ENCODE data around the gene RBBP8NL. TPM values are rescaled to one million over a fixed set of nuclear protein-coding genes. Genes with fewer than 3 reads are reported as not detected.

Gene RBBP8NL
- total and polyA plus RNA-seq, 4 donors: under 0.01 to 0.14 TPM; not detected in 2

GRCh38 chr20:62472941-62473585 lies 45.7 kb upstream of the RBBP8NL start:
- 80% methylated on average over 30 of the region's 30 CpGs for WGBS
- TF ChIP-seq ZBTB33 (IDR thresholded peaks at IDR 0.05) (no peak), HNF4G (IDR thresholded peaks at IDR 0.05) (no peak), ATF3 (IDR thresholded peaks at IDR 0.05) (no peak), FOXA2 (IDR thresholded peaks at IDR 0.05) (no peak), JUND (IDR thresholded peaks at IDR 0.05) (no peak), SP1 (IDR thresholded peaks at IDR 0.05) (no peak), EGR1 (IDR thresholded peaks at IDR 0.05; ENCODE audit: low read depth in 2 of 2) (no peak), CTCF (IDR thresholded peaks at IDR 0.05; ENCODE audit: low read depth, low read length, missing input control) (no peak), HNF4A (conservative IDR thresholded peaks at IDR 0.05) (no peak), NR2F2 (IDR thresholded peaks at IDR 0.05) (no peak), REST (IDR thresholded peaks at IDR 0.05) (no peak), YY1 (IDR thresholded peaks at IDR 0.05) (no peak), TAF1 (conservative IDR thresholded peaks at IDR 0.05) (no peak)
- no peaks in the 10 kb centered on the region for H3K9me3 ChIP-seq (ENCODE audit: control insufficient read depth in 4 of 4, low read length in 3 of 4)
- H3K9ac ChIP-seq (ENCODE audit: low read depth in 1 of 2, low read length in 2 of 2): no peak overlapping the region
- H3K27me3 ChIP-seq (ENCODE audit: control insufficient read depth in 4 of 4, insufficient read depth in 4 of 4, low read length in 3 of 4): peaks cover 0 to 9% (median 3%) of the 10 kb centered on the region in 4 donors
- DNase-seq (ENCODE audit: low spot score): no peak
- peaks cover 0 to 16% (median 10%) of the 10 kb centered on the region in 4 donors for H3K4me1 ChIP-seq (ENCODE audit: control insufficient read depth in 4 of 4, insufficient read depth in 4 of 4, low read length in 3 of 4)
- no peak overlapping the region for H3K4me3 ChIP-seq (ENCODE audit: low read depth in 1 of 3, low read length in 3 of 3)
- no peak overlapping the region for H3K27ac ChIP-seq (ENCODE audit: low read depth in 1 of 2, low read length in 2 of 2)
- no peaks in the 10 kb centered on the region for H3K36me3 ChIP-seq (ENCODE audit: control insufficient read depth in 4 of 4, insufficient read depth in 3 of 4, low read depth in 1 of 4, low read length in 3 of 4)

- no peak for DNase-seq (ENCODE audit: low spot score)
- Histone ChIP-seq H3K36me3 (ENCODE audit: control insufficient read depth in 4 of 4, insufficient read depth in 3 of 4, low read depth in 1 of 4, low read length in 3 of 4) (no peaks in the 10 kb centered on the region), H3K4me3 (ENCODE audit: low read depth in 1 of 3, low read length in 3 of 3) (no peak overlapping the region), H3K4me1 (ENCODE audit: control insufficient read depth in 4 of 4, insufficient read depth in 4 of 4, low read length in 3 of 4) (peaks cover 0 to 16% (median 10%) of the 10 kb centered on the region in 4 donors), H3K27me3 (ENCODE audit: control insufficient read depth in 4 of 4, insufficient read depth in 4 of 4, low read length in 3 of 4) (peaks cover 0 to 9% (median 3%) of the 10 kb centered on the region in 4 donors), H3K9me3 (ENCODE audit: control insufficient read depth in 4 of 4, low read length in 3 of 4) (no peaks in the 10 kb centered on the region), H3K27ac (ENCODE audit: low read depth in 1 of 2, low read length in 2 of 2) (no peak overlapping the region), H3K9ac (ENCODE audit: low read depth in 1 of 2, low read length in 2 of 2) (no peak overlapping the region)
- TF ChIP-seq CTCF (IDR thresholded peaks at IDR 0.05; ENCODE audit: low read depth, low read length, missing input control): no peak
- no peak for TF ChIP-seq YY1 (IDR thresholded peaks at IDR 0.05)
- no peak for TF ChIP-seq RAD21 (IDR thresholded peaks at IDR 0.05)
- TF ChIP-seq MAX (IDR thresholded peaks at IDR 0.05): no peak
- TF ChIP-seq ZBTB33 (IDR thresholded peaks at IDR 0.05): no peak
- 72% methylated on average over 23 of the region's 23 CpGs for WGBS
Observed at GRCh38 chr20:62472138-62472940, 45.0 kb upstream of the RBBP8NL start.
